SK-N-SH treated with all-trans-retinoic acid at 6 μM for 48 hours (cell line): ENCODE measurements around the gene PDGFA.

Source experiments
- ATAC-seq: fragments of 200-7000 bp; cut with Tn5 transposase; 3 replicates; pipeline ENCODE4 v1.9.1; 2020; ENCODE audit warnings: mild to moderate bottlenecking, moderate library complexity
- ARNTL ChIP-seq: fragments of 450-650 bp; formaldehyde crosslinking; IDR thresholded peaks from 2 replicates; pipeline ENCODE4 v1.5.0; 2020; ENCODE audit warnings: low read depth, mild to moderate bottlenecking, moderate library complexity, borderline replicate concordance
- CSDC2 ChIP-seq: fragments of 250-450 bp; sonication (Bioruptor Pico); IDR thresholded peaks from 2 replicates; pipeline ENCODE4 v1.5.0; 2020; ENCODE audit warnings: mild to moderate bottlenecking, moderate library complexity
- GLIS3 ChIP-seq: fragments of 250-450 bp; sonication (Bioruptor Pico); IDR thresholded peaks from 2 replicates; pipeline ENCODE4 v1.5.0; 2020; ENCODE audit warnings: mild to moderate bottlenecking, moderate library complexity
- ISL1 ChIP-seq: fragments of 250-450 bp; sonication (Bioruptor Pico); IDR thresholded peaks from 2 replicates; pipeline ENCODE4 v2.1.2; 2022; ENCODE audit warnings: mild to moderate bottlenecking, moderate library complexity
- OSR1 ChIP-seq: fragments of 250-450 bp; sonication (Bioruptor Pico); IDR thresholded peaks from 2 replicates; pipeline ENCODE4 v1.8.0; 2022; ENCODE audit warnings: moderate library complexity, mild to moderate bottlenecking, inconsistent platforms
- PPARA ChIP-seq: fragments of 250-450 bp; sonication (Bioruptor Pico); IDR thresholded peaks from 2 replicates; pipeline ENCODE4 v1.5.0; 2020; ENCODE audit warnings: mild to moderate bottlenecking, borderline replicate concordance
- RARB ChIP-seq: fragments of 250-450 bp; sonication (Bioruptor Pico); IDR thresholded peaks from 2 replicates; pipeline ENCODE4 v1.8.0; 2021; ENCODE audit warnings: mild to moderate bottlenecking, moderate library complexity
- SNAI2 ChIP-seq: fragments of 250-450 bp; sonication (Bioruptor Pico); IDR thresholded peaks from 2 replicates; pipeline ENCODE4 v1.5.0; 2020; ENCODE audit warnings: mild to moderate bottlenecking, moderate library complexity
- TCF4 ChIP-seq: fragments of 250-450 bp; sonication (Bioruptor Pico); IDR thresholded peaks from 2 replicates; pipeline ENCODE4 v1.8.0; 2021; ENCODE audit warnings: mild to moderate bottlenecking, moderate library complexity, borderline replicate concordance
- TOX ChIP-seq: fragments of 250-450 bp; sonication (Bioruptor Pico); IDR thresholded peaks from 2 replicates; pipeline ENCODE4 v1.8.0; 2021; ENCODE audit warnings: mild to moderate bottlenecking, moderate library complexity, borderline replicate concordance
- ZC3H10 ChIP-seq: fragments of 250-450 bp; sonication (Bioruptor Pico); IDR thresholded peaks from 2 replicates; pipeline ENCODE4 v1.5.1; 2021; ENCODE audit warnings: mild to moderate bottlenecking, moderate library complexity
- ZFP3 ChIP-seq: fragments of 250-450 bp; sonication (Bioruptor Pico); IDR thresholded peaks from 2 replicates; pipeline ENCODE4 v1.5.0; 2020; ENCODE audit warnings: mild to moderate bottlenecking, moderate library complexity
- ZFP30 ChIP-seq: fragments of 450-650 bp; formaldehyde crosslinking; IDR thresholded peaks from 2 replicates; pipeline ENCODE4 v1.5.0; 2022; ENCODE audit warnings: mild to moderate bottlenecking, moderate library complexity
- ZNF565 ChIP-seq: fragments of 450-650 bp; formaldehyde crosslinking; conservative IDR thresholded peaks from 2 replicates; pipeline ENCODE4 v1.5.0; 2020; ENCODE audit warnings: low read depth, mild to moderate bottlenecking, moderate library complexity
- ZNF70 ChIP-seq: fragments of 450-650 bp; formaldehyde crosslinking; IDR thresholded peaks from 2 replicates; pipeline ENCODE4 v1.5.0; 2020; ENCODE audit warnings: mild to moderate bottlenecking, moderate library complexity
- ZNF8 ChIP-seq: fragments of 450-650 bp; formaldehyde crosslinking; IDR thresholded peaks from 2 replicates; pipeline ENCODE4 v1.5.0; 2020; ENCODE audit warnings: mild to moderate bottlenecking, moderate library complexity
- TF ChIP-seq, protein P1 (sequence below): fragments of 250-450 bp; sonication (Bioruptor Pico); IDR thresholded peaks from 2 replicates; pipeline ENCODE4 v1.5.1; 2020; ENCODE audit warnings: low read depth, mild to moderate bottlenecking, moderate library complexity
- TF ChIP-seq, protein P2 (sequence below): fragments of 250-450 bp; sonication (Bioruptor Pico); IDR thresholded peaks from 2 replicates; pipeline ENCODE4 v1.8.0; 2020; ENCODE audit warnings: mild to moderate bottlenecking, moderate library complexity, borderline replicate concordance
- TF ChIP-seq, protein P3 (sequence below): fragments of 250-450 bp; sonication (Bioruptor Pico); IDR thresholded peaks from 2 replicates; pipeline ENCODE4 v1.5.0; 2020; ENCODE audit warnings: mild to moderate bottlenecking, moderate library complexity
- TF ChIP-seq, protein P4 (sequence below): fragments of 250-450 bp; sonication (Bioruptor Pico); IDR thresholded peaks from 2 replicates; pipeline ENCODE4 v1.5.1; 2021; ENCODE audit warnings: mild to moderate bottlenecking, moderate library complexity
- TF ChIP-seq, protein P5 (sequence below): fragments of 250-450 bp; sonication (Bioruptor Pico); IDR thresholded peaks from 2 replicates; pipeline ENCODE4 v1.8.0; 2021; ENCODE audit warnings: low read depth, mild to moderate bottlenecking, moderate library complexity, borderline replicate concordance

PDGFA gene

DNA sequence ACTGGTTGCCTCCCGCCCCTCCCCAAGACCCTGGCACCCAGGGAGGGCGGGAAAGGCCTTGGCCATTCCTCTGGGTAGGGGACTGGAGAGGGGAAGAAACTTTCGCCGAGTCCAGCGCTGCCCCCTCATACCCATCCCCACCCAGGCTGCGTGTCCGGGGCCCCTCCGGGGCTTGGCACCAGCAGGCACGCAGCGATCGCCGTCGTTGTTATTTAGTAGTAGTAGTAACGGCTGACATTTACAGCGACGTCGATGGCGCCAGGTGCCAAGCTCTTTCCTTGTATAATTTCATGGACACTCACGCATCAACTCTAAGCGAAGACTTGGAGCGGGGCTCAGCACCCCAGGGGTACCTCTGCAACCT is 3.3 kb upstream of the PDGFA start:
- TF ChIP-seq TCF4 (CRISPR knock-in tag), result no peak
- no peak for TF ChIP-seq ZFP3
- TF ChIP-seq ARNTL (CRISPR knock-in tag), result no peak

DNA sequence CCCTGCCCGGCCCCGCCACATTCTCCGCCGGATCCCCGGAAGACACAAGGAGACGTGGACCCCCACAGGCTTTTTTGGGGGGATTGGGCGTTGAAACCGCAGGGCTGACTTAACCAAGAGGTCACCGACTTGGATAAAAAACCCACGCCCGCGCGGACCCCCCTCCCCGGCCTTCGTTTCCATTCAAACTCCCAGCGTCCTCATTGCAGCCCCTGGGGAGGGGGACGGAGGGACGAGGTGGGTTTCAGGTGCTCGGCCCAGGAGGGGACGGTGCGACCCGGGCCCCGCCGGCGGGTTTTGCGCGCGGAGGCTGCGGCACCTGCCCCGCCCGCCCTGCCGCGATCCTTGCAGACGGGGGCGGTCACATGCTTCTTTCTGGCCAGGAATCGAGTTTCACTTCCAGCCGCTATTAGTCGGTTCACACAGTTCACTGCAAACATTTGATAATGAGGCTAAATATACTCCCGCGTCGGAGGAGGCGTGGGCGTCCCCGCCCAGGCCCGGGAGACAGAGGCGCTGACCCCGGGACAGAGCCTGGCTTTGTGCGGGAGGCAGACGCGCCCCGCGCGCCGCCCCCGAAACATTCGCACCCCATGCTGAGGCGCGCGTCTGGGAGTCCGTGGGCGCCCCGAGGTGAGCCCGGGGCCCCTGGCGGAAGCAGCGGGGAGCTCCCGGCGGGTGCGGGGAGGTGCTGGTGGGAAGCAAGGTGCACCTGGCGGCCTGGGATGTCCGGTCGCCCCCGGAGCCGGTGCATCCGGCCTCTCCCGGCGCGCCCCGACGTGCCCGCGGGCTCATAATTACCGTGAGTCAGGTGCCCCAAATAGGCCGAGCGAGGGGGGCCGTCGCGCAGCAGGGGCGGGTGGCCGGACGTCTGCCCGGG is 2.7 kb upstream of the PDGFA start:
- ATAC-seq, result peak; percentile 3; the same call in 1 of the 3 replicates

More for the DNA sequence above, 3.3 kb upstream of the PDGFA start:
- no peak for ATAC-seq

DNA sequence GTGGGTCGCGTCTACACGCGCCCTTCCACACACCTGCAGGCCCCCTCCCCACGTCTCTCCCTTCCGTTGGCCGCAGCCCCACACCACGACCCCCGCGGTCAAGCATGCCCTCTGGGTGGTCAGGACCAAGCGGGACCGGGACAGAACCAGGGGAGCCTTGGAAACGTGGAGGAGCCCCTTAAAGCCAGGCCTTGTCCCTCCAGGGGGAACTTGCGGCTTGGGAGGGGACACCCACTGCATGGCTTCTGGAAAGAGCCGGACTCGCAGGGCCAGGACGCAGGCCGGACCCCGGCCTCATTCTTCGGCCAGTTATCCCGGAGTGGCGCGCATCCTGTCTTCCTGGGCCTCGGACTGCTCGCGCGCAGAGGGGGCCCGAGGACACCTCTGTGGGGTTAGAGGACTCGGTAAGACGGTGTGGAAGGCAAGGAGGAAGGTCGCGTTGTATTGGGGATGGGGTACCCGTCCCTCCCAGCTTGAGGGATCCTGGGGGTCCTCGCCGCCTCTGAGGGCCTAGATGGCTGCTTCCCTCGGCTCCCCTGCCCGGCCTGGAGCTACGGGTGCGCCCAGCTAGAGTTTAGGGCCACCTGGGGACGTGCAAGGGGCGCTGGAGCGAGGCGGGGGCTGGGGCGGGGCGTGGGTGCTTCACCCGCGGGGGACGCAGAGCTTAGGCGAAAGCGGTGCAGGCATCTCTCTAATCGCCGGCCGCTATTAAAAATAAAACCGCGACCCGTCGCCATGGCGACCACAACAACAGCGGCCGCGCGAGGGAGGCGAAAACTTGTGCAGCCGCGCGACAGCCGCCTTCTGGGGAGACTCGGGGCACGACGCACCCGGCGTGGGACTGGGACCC is 1.8 kb upstream of the PDGFA start:
- ATAC-seq, result peak; percentile 2; the same call in 1 of the 3 replicates
- TF ChIP-seq ISL1 (no peak), ZFP30 (CRISPR knock-in tag) (no peak), ZFP3 (no peak), ZNF565 (CRISPR knock-in tag) (no peak), TOX (CRISPR knock-in tag) (no peak), ZNF70 (CRISPR knock-in tag) (no peak), ARNTL (CRISPR knock-in tag) (no peak), PPARA (CRISPR knock-in tag) (no peak), ZNF8 (CRISPR knock-in tag) (no peak), GLIS3 (CRISPR knock-in tag) (no peak), RARB (no peak), SNAI2 (CRISPR knock-in tag) (no peak)
- TF ChIP-seq, protein P1, sequence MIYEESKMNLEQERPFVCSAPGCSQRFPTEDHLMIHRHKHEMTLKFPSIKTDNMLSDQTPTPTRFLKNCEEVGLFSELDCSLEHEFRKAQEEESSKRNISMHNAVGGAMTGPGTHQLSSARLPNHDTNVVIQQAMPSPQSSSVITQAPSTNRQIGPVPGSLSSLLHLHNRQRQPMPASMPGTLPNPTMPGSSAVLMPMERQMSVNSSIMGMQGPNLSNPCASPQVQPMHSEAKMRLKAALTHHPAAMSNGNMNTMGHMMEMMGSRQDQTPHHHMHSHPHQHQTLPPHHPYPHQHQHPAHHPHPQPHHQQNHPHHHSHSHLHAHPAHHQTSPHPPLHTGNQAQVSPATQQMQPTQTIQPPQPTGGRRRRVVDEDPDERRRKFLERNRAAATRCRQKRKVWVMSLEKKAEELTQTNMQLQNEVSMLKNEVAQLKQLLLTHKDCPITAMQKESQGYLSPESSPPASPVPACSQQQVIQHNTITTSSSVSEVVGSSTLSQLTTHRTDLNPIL, result no peak
- TF ChIP-seq, protein P2, sequence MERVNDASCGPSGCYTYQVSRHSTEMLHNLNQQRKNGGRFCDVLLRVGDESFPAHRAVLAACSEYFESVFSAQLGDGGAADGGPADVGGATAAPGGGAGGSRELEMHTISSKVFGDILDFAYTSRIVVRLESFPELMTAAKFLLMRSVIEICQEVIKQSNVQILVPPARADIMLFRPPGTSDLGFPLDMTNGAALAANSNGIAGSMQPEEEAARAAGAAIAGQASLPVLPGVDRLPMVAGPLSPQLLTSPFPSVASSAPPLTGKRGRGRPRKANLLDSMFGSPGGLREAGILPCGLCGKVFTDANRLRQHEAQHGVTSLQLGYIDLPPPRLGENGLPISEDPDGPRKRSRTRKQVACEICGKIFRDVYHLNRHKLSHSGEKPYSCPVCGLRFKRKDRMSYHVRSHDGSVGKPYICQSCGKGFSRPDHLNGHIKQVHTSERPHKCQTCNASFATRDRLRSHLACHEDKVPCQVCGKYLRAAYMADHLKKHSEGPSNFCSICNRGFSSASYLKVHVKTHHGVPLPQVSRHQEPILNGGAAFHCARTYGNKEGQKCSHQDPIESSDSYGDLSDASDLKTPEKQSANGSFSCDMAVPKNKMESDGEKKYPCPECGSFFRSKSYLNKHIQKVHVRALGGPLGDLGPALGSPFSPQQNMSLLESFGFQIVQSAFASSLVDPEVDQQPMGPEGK (CRISPR knock-in tag), result no peak
- TF ChIP-seq, protein P3, sequence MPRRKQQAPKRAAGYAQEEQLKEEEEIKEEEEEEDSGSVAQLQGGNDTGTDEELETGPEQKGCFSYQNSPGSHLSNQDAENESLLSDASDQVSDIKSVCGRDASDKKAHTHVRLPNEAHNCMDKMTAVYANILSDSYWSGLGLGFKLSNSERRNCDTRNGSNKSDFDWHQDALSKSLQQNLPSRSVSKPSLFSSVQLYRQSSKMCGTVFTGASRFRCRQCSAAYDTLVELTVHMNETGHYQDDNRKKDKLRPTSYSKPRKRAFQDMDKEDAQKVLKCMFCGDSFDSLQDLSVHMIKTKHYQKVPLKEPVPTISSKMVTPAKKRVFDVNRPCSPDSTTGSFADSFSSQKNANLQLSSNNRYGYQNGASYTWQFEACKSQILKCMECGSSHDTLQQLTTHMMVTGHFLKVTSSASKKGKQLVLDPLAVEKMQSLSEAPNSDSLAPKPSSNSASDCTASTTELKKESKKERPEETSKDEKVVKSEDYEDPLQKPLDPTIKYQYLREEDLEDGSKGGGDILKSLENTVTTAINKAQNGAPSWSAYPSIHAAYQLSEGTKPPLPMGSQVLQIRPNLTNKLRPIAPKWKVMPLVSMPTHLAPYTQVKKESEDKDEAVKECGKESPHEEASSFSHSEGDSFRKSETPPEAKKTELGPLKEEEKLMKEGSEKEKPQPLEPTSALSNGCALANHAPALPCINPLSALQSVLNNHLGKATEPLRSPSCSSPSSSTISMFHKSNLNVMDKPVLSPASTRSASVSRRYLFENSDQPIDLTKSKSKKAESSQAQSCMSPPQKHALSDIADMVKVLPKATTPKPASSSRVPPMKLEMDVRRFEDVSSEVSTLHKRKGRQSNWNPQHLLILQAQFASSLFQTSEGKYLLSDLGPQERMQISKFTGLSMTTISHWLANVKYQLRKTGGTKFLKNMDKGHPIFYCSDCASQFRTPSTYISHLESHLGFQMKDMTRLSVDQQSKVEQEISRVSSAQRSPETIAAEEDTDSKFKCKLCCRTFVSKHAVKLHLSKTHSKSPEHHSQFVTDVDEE (CRISPR knock-in tag), result no peak
- TF ChIP-seq, protein P4, sequence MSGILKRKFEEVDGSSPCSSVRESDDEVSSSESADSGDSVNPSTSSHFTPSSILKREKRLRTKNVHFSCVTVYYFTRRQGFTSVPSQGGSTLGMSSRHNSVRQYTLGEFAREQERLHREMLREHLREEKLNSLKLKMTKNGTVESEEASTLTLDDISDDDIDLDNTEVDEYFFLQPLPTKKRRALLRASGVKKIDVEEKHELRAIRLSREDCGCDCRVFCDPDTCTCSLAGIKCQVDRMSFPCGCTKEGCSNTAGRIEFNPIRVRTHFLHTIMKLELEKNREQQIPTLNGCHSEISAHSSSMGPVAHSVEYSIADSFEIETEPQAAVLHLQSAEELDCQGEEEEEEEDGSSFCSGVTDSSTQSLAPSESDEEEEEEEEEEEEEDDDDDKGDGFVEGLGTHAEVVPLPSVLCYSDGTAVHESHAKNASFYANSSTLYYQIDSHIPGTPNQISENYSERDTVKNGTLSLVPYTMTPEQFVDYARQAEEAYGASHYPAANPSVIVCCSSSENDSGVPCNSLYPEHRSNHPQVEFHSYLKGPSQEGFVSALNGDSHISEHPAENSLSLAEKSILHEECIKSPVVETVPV, result no peak

More for the DNA sequence above, 2.7 kb upstream of the PDGFA start:
- no peak for TF ChIP-seq PPARA (CRISPR knock-in tag)
- TF ChIP-seq ISL1, result no peak
- TF ChIP-seq, protein P5, sequence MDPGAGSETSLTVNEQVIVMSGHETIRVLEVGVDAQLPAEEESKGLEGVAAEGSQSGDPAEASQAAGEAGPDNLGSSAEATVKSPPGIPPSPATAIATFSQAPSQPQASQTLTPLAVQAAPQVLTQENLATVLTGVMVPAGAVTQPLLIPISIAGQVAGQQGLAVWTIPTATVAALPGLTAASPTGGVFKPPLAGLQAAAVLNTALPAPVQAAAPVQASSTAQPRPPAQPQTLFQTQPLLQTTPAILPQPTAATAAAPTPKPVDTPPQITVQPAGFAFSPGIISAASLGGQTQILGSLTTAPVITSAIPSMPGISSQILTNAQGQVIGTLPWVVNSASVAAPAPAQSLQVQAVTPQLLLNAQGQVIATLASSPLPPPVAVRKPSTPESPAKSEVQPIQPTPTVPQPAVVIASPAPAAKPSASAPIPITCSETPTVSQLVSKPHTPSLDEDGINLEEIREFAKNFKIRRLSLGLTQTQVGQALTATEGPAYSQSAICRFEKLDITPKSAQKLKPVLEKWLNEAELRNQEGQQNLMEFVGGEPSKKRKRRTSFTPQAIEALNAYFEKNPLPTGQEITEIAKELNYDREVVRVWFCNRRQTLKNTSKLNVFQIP (CRISPR knock-in tag), result no peak
- TF ChIP-seq, protein P2 (CRISPR knock-in tag), result no peak
- no peak for TF ChIP-seq ZC3H10
- TF ChIP-seq ARNTL (CRISPR knock-in tag), result no peak
- no peak for TF ChIP-seq ZNF70 (CRISPR knock-in tag)
- no peak for TF ChIP-seq ZFP3
- no peak for TF ChIP-seq OSR1 (CRISPR knock-in tag)
- no peak for TF ChIP-seq CSDC2 (CRISPR knock-in tag)
- TF ChIP-seq, protein P1, result no peak
